ENCODE results near the gene DBN1. TPM values are rescaled to one million over a fixed set of nuclear protein-coding genes. Genes with fewer than 3 reads are reported as not detected.

The DBN1 gene
- total and polyA plus RNA-seq, 2 donors (not counting 3 experiments of a cell fraction or from before 2014, with no cell fraction given): 198 to 336 TPM

DNA sequence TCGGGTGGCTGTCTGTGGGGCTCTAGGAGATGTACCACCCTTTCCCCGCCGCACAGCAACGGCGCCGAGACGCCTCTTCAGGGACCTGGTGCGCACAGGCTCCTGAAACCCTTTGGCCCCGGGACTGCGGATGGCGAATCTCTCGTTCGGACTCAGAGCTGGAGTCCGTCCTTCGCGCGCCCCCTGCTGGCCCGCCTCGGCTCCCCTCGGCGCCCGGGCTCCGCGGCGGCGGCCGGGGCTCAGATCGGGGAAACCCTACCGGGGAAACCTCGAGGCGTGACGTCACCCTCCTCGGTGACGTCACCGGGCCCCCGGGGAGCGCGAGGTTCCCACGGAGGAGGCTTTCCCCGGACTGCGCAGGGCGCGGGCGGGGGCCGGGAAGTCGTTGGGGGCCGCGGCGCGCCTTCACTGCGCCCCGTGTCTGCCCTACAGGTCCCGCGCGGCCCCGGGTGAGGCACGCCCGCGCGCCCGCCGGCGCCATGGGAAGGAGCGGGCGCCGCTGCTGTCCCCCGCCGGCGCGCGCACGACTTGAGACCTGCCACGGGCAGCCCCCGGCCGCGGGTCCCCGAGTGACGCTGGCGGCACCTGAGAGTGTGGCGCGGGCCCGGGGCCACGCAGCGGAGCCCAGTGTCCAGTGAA, 18.9 kb downstream of the DBN1 start:
- DNase-seq (ENCODE audit: low read depth, low spot score) (peak; percentile 92), FAIRE-seq (peak; percentile 86)
- dilution Hi-C loops (cut with MboI; ENCODE audit: extremely low pct_ligation_motif_present, low sequenced_read_pairs): no loop called here
- Histone ChIP-seq H2AFZ (ENCODE audit: low read depth, low read length) (peak overlapping the region; percentile 23), H3K9me3 (replicated peaks; ENCODE audit: control insufficient read depth, insufficient read depth, low read length) (no peaks in the 10 kb centered on the region), H3K9ac (replicated peaks; ENCODE audit: extremely low read depth, insufficient read depth, low read length) (peak overlapping the region; percentile 80), H3K4me3 (replicated peaks in 1 of 3; ENCODE audit: insufficient read depth in 1 of 3, low read depth in 1 of 3, low read length in 3 of 3) (peak overlapping the region; percentile 6 to 38 (median 21)), H3K9me1 (replicated peaks; ENCODE audit: control insufficient read depth, extremely low read depth, insufficient read depth, low read length) (no peaks in the 10 kb centered on the region), H3K36me3 (ENCODE audit: control insufficient read depth in 2 of 2, extremely low read depth in 1 of 2, insufficient read depth in 2 of 2, low read length in 2 of 2) (peaks cover 7 to 23% of the 10 kb centered on the region in 2 experiments), H3K4me1 (ENCODE audit: control insufficient read depth, extremely low read depth, insufficient read depth, low read length) (peaks cover 28% of the 10 kb centered on the region), H3K27ac (ENCODE audit: insufficient read depth, low read depth, low read length) (peak overlapping the region; percentile 77), H3K79me2 (ENCODE audit: control insufficient read depth, insufficient read depth, low read length) (no peaks in the 10 kb centered on the region), H3K4me2 (ENCODE audit: insufficient read depth, low read length) (peak overlapping the region; percentile 61), H4K20me1 (replicated peaks; ENCODE audit: control insufficient read depth, extremely low read depth, insufficient read depth, low read length) (no peaks in the 10 kb centered on the region), H3K27me3 (ENCODE audit: control insufficient read depth in 2 of 2, insufficient read depth in 2 of 2, low read length in 2 of 2) (no peaks in the 10 kb centered on the region)
- TF ChIP-seq GATA2 (IDR thresholded peaks at IDR 0.05; ENCODE audit: insufficient read depth, insufficient read length, low read depth, low read length): no peak
- TF ChIP-seq, protein P1, sequence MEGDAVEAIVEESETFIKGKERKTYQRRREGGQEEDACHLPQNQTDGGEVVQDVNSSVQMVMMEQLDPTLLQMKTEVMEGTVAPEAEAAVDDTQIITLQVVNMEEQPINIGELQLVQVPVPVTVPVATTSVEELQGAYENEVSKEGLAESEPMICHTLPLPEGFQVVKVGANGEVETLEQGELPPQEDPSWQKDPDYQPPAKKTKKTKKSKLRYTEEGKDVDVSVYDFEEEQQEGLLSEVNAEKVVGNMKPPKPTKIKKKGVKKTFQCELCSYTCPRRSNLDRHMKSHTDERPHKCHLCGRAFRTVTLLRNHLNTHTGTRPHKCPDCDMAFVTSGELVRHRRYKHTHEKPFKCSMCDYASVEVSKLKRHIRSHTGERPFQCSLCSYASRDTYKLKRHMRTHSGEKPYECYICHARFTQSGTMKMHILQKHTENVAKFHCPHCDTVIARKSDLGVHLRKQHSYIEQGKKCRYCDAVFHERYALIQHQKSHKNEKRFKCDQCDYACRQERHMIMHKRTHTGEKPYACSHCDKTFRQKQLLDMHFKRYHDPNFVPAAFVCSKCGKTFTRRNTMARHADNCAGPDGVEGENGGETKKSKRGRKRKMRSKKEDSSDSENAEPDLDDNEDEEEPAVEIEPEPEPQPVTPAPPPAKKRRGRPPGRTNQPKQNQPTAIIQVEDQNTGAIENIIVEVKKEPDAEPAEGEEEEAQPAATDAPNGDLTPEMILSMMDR (IDR thresholded peaks at IDR 0.05; ENCODE audit: extremely low read depth in 1 of 2, insufficient read depth in 1 of 2, low read depth in 1 of 2, low read length in 2 of 2): peak; percentile 83 to 99
- TF ChIP-seq, protein P2, sequence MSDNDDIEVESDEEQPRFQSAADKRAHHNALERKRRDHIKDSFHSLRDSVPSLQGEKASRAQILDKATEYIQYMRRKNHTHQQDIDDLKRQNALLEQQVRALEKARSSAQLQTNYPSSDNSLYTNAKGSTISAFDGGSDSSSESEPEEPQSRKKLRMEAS (IDR thresholded peaks at IDR 0.05; ENCODE audit: insufficient read depth, insufficient read length): no peak
- no peak for TF ChIP-seq EZH2 (IDR thresholded peaks at IDR 0.05; ENCODE audit: borderline replicate concordance, low read depth, low read length, severe bottlenecking)
- TF ChIP-seq FOS (IDR thresholded peaks at IDR 0.05; ENCODE audit: borderline replicate concordance, insufficient read depth, low read length): peak; percentile 53
- no peak for TF ChIP-seq MYC (IDR thresholded peaks at IDR 0.05; ENCODE audit: low read depth, low read length)
- TF ChIP-seq POLR2AphosphoS5 (IDR thresholded peaks at IDR 0.05; ENCODE audit: insufficient read depth, low read depth, low read length): peak; percentile 84
- TF ChIP-seq JUN (IDR thresholded peaks at IDR 0.05; ENCODE audit: borderline replicate concordance, insufficient read depth, insufficient read length, low read depth): peak; percentile 75
- TF ChIP-seq POLR2A (IDR thresholded peaks at IDR 0.05; ENCODE audit: low read depth, low read length): peak; percentile 59
- intact Hi-C loops (cut with micrococcal nuclease): loop anchor here (1.0 to 2.0 kb wide), 7 partner anchors 8 to 340 kb away; partner anchors contain the start of genes GRK6 and PRR7
- BruUV-seq (replicated peaks): no TSS peak
- ChIA-PET CTCF (interaction anchor here (0.8 to 13.5 kb wide), 31 partner anchors 8 to 1725 kb away, joined by 3 to 288 read pairs (median 6); partner anchors contain the start of genes DBN1, F12, GRK6 and PDLIM7), POLR2A (interaction anchor here (0.7 to 2.5 kb wide), 3 partner anchors 8 to 64 kb away, joined by 3 to 12 read pairs (median 7); partner anchors contain the start of gene PRR7)
